ENCODE results near the gene WWOX. TPM values are rescaled to one million over a fixed set of nuclear protein-coding genes. Genes with fewer than 3 reads are reported as not detected.

WWOX gene
- total RNA-seq, 4 donors from 2014 or later, result 12.9 to 53.5 (median 25.6) TPM

- WGBS, 2 donors (ENCODE audit: low coverage in 1 of 2), result 80 to 100% methylated on average over 1 to 2 of the region's 2 CpGs
- no peak for ATAC-seq
- Histone ChIP-seq H3K9me3 (no peaks in the 10 kb centered on the region), H3K36me3 (peaks cover 0 to 87% of the 10 kb centered on the region in 2 donors), H3K4me3 (no peak overlapping the region), H3K4me1 (no peaks in the 10 kb centered on the region), H3K27me3 (no peaks in the 10 kb centered on the region), H3K27ac (no peak overlapping the region)
- TF ChIP-seq EP300 (IDR thresholded peaks at IDR 0.05), result no peak
- TF ChIP-seq CTCF (IDR thresholded peaks at IDR 0.05), result no peak
- TF ChIP-seq POLR2AphosphoS5 (IDR thresholded peaks at IDR 0.05), result no peak
Measured at GRCh38 chr16:78113258-78113657, 13.8 kb downstream of the WWOX start.

GRCh38 chr16:78115659-78116058 is 16.2 kb downstream of the WWOX start:
- Histone ChIP-seq H3K4me3 (no peak overlapping the region), H3K9me3 (no peaks in the 10 kb centered on the region), H3K4me1 (no peaks in the 10 kb centered on the region), H3K36me3 (peaks cover 0 to 91% of the 10 kb centered on the region in 2 donors), H3K27ac (no peak overlapping the region), H3K27me3 (no peaks in the 10 kb centered on the region)
- TF ChIP-seq POLR2A (IDR thresholded peaks at IDR 0.05) (no peak), POLR2AphosphoS5 (IDR thresholded peaks at IDR 0.05) (no peak), EP300 (IDR thresholded peaks at IDR 0.05) (no peak), CTCF (IDR thresholded peaks at IDR 0.05) (no peak)
- no peak for ATAC-seq
- WGBS, 2 donors (ENCODE audit: low coverage in 1 of 2), result 87 to 91% methylated on average over 5 of the region's 5 CpGs

GRCh38 chr16:78116946-78117345 is 17.5 kb downstream of the WWOX start:
- WGBS, 2 donors (ENCODE audit: low coverage in 1 of 2), result 78% methylated on average over 4 of the region's 4 CpGs; no CpG with 5 or more reads in 1 of the 2 donors
- no peak overlapping the region for H3K27ac ChIP-seq
- no peaks in the 10 kb centered on the region for H3K27me3 ChIP-seq
- peaks cover 0 to 79% of the 10 kb centered on the region in 2 donors for H3K36me3 ChIP-seq
- no peak for ATAC-seq
- H3K9me3 ChIP-seq, result no peaks in the 10 kb centered on the region
- no peaks in the 10 kb centered on the region for H3K4me1 ChIP-seq
- no peak for TF ChIP-seq EP300 (IDR thresholded peaks at IDR 0.05)
- TF ChIP-seq POLR2A (IDR thresholded peaks at IDR 0.05), result no peak
- no peak for TF ChIP-seq CTCF (IDR thresholded peaks at IDR 0.05)
- no peak for TF ChIP-seq POLR2AphosphoS5 (IDR thresholded peaks at IDR 0.05)
- no peak overlapping the region for H3K4me3 ChIP-seq

GRCh38 chr16:78117391-78117790 is 17.9 kb downstream of the WWOX start:
- Histone ChIP-seq H3K36me3 (peaks cover 0 to 75% of the 10 kb centered on the region in 2 donors), H3K9me3 (no peaks in the 10 kb centered on the region), H3K4me3 (no peak overlapping the region), H3K27ac (no peak overlapping the region), H3K4me1 (no peaks in the 10 kb centered on the region), H3K27me3 (no peaks in the 10 kb centered on the region)
- WGBS, 2 donors (ENCODE audit: low coverage in 1 of 2), result 80 to 89% methylated on average over 4 to 5 of the region's 5 CpGs
- ATAC-seq, result no peak
- TF ChIP-seq CTCF (IDR thresholded peaks at IDR 0.05) (no peak), POLR2A (IDR thresholded peaks at IDR 0.05) (no peak), EP300 (IDR thresholded peaks at IDR 0.05) (no peak), POLR2AphosphoS5 (IDR thresholded peaks at IDR 0.05) (no peak)

GRCh38 chr16:78118469-78119025 is 19.1 kb downstream of the WWOX start:
- no peaks in the 10 kb centered on the region for H3K9me3 ChIP-seq
- no peak overlapping the region for H3K4me3 ChIP-seq
- no peaks in the 10 kb centered on the region for H3K27me3 ChIP-seq
- no peak for TF ChIP-seq CTCF (IDR thresholded peaks at IDR 0.05)
- no peak for TF ChIP-seq POLR2AphosphoS5 (IDR thresholded peaks at IDR 0.05)
- no peak for TF ChIP-seq POLR2A (IDR thresholded peaks at IDR 0.05)
- no peak for TF ChIP-seq EP300 (IDR thresholded peaks at IDR 0.05)
- WGBS, 2 donors (ENCODE audit: low coverage in 1 of 2), result 47 to 50% methylated on average over 2 to 4 of the region's 4 CpGs
- peaks cover 0 to 63% of the 10 kb centered on the region in 2 donors for H3K36me3 ChIP-seq
- no peak overlapping the region for H3K27ac ChIP-seq
- peaks cover 0 to 7% (median 0%) of the 10 kb centered on the region in 3 donors for H3K4me1 ChIP-seq
- ATAC-seq, result no peak

Measured in gastroesophageal sphincter (tissue), 4 donors.